ENCODE data around the gene ARF3.

Gene ARF3

DNA sequence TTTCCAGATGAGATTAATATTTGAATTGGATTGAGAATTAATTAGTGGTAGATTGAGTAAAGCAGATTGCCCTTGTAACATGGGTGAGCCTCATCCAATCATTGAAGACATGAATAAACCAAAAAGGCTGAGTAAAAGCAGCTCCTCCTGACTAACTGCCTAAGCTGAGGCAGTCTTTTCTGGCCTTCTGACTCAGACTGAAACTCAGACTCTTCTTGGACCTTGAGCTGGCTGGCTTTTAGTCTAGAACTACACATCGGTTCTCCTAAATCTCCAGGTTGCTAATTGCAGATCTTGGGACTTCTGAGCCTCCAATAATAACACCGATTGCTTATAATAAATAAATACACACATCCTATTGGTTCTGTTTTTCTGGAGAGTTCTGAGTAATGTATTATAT is 56.0 kb downstream of the ARF3 start:
- no peak overlapping the region for H3K4me3 ChIP-seq (replicated peaks in 1 of 2; ENCODE audit: low read depth in 2 of 2, low read length in 2 of 2)
- peak in 1 of 2 donors; percentile 43 for DNase-seq (ENCODE audit: low read depth in 2 of 2)
- TF ChIP-seq CTCF (IDR thresholded peaks at IDR 0.05; ENCODE audit: low read depth, low read length) = no peak

- TF ChIP-seq CTCF (IDR thresholded peaks at IDR 0.05; ENCODE audit: low read depth, low read length) = no peak
- no peak for DNase-seq (ENCODE audit: low read depth in 2 of 2)
- H3K4me3 ChIP-seq (replicated peaks in 1 of 2; ENCODE audit: low read depth in 2 of 2, low read length in 2 of 2) = no peak overlapping the region
These were observed 57.6 kb downstream of the ARF3 start for GRCh38 chr12:48899651-48900050.

DNA sequence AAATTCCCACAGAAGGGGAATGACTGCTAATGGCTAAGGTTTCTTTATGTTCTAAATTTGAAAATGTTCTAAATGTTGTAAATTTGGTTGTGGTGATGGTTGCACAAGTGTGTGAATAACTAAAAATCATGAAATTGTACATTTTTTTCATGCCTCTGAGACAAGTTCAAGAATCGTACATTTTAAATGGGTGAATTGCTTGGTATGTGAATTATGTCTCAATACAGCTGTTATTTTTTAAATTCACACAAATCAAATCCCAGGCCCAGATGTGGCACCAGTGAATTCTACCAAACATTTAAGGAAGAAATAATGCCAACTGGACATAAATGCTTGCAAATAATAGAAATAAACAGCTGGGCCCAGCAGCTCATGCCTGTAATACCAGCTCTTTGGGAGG is 63.0 kb downstream of the ARF3 start:
- DNase-seq (ENCODE audit: low read depth in 2 of 2) = no peak

DNA sequence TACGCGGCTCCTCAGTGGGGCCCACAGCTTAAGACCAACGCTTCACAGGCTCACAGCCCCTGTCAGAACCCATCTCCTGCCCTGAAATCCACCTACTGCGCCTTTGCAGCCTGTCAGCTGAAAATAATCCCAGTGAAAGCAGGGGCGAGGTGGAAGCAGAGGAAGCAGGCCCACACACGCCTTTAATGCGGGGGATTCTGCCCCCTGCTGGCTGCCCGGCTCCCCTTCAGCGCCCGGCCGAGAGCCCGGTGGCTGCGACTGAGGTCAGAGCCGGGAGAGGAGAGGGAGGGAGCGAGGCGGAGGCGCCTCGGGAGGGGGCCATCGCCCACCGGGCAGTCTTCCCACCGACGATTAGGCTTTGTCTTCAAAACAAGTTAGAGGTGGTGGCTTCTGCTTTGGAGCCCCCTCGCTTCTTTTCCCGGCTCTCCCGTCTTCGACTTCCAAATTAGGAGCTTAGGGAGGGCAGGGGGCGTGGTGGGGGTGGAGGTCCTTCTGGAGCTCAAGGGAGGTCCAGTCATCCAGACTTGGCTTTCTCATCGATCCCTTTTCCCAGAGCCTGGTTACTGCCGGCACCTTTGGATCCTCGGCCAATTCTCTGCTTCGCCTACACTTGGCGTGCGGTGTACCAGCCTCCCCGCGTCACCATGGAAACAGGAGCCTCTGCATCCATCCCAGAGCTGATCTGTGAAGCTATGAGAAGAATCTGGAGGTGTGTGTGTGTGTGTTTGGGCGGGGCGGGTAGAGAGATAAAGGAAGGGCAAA is 66.4 kb downstream of the ARF3 start:
- peak; percentile 75 to 81 for DNase-seq (ENCODE audit: low read depth in 2 of 2)
- H3K4me3 ChIP-seq (replicated peaks in 1 of 2; ENCODE audit: low read depth in 2 of 2, low read length in 2 of 2) = peak overlapping the region; percentile 21 to 35
- peak; percentile 97 for TF ChIP-seq CTCF (IDR thresholded peaks at IDR 0.05; ENCODE audit: low read depth, low read length)

More for the DNA sequence above, 63.0 kb downstream of the ARF3 start:
- TF ChIP-seq CTCF (IDR thresholded peaks at IDR 0.05; ENCODE audit: low read depth, low read length) = no peak
- H3K4me3 ChIP-seq (replicated peaks in 1 of 2; ENCODE audit: low read depth in 2 of 2, low read length in 2 of 2) = no peak overlapping the region

DNA sequence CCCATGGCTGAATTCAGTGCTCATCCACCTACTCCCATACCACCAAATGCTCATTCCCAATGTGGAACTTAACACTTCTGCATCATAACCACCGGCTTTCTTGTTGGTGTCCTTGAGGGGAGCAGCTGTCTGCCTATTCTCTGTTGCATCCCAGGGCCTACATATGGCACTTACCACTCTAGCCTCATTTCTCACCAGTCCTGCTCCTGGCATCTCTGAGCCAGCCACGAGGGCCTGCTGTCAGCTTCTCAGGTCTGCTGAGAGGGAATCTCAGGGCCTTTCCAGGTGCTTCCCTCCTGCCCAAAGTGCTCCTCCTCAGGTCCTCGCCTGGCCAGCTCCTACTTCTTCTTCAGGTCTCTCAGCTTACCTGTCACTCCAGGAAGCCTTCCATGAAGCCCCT is 67.6 kb downstream of the ARF3 start:
- no peak for DNase-seq (ENCODE audit: low read depth in 2 of 2)
- no peak overlapping the region for H3K4me3 ChIP-seq (replicated peaks in 1 of 2; ENCODE audit: low read depth in 2 of 2, low read length in 2 of 2)
- TF ChIP-seq CTCF (IDR thresholded peaks at IDR 0.05; ENCODE audit: low read depth, low read length) = no peak
